Cardiac fibroblast (primary cell): Measurements from ENCODE around the gene MAGI2.

Experiments used
- DNase-seq, 2 donors: peaks; one replicate each; pipeline versions ENCODE4 v3.0.0 to v3.0.0-alpha.2; 2010; ENCODE audit warnings: low read depth in 2 of 2
- H3K4me3 ChIP-seq, 2 donors: replicated peaks in 1 of 2; 1 replicate in 1 of 2; 2 replicates in 1 of 2; pipeline ENCODE4 v1.5.1; 2011; ENCODE audit warnings: low read depth in 2 of 2, low read length in 2 of 2, mild to moderate bottlenecking in 2 of 2, moderate library complexity in 1 of 2
- CTCF ChIP-seq: IDR thresholded peaks from one replicate; pipeline ENCODE4 v1.5.1; 2011; ENCODE audit warnings: low read depth, mild to moderate bottlenecking, low read length, inconsistent platforms

The MAGI2 gene

DNA sequence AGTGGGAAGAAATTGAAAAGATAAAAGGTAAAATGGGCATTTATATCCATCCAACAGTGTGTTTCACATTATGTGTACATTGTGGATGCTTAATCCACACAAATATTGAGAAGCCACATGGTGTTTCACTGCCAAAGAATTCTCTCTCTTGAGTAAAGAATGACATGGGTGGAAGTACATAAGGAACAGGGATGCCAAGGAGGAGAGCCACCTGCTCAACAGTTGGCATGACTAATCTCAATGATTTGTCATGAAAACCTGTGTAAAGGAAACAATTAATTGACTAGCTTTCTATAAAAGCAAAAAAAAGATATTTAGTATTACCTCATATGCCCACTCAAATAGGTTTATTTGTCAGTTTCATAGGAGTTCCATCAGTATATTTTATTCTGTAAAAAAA lies 43.1 kb downstream of the MAGI2 start:
- no peak for DNase-seq
- H3K4me3 ChIP-seq = no peak overlapping the region
- TF ChIP-seq CTCF = no peak

DNA sequence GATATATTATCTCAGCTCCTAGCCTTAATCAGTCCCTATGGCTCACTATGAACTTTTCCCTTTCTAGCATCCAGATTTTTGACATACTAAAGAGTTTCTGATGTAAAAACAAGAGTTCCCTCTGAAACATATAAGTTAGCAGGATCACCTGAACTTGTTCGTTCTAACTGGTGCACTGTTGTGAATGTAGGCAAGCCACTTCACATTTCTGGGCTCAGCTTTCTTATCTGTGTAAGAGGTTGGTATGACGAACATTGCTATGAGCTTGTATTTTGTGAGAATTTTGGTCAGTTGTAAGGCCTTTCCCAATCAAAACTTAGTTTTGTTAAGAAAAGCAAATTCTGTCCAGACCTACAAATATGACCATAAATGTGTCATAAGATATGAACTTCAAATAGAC lies 46.1 kb downstream of the MAGI2 start:
- TF ChIP-seq CTCF = no peak
- DNase-seq = peak in 1 of 2 donors; percentile 11
- H3K4me3 ChIP-seq = no peak overlapping the region

DNA sequence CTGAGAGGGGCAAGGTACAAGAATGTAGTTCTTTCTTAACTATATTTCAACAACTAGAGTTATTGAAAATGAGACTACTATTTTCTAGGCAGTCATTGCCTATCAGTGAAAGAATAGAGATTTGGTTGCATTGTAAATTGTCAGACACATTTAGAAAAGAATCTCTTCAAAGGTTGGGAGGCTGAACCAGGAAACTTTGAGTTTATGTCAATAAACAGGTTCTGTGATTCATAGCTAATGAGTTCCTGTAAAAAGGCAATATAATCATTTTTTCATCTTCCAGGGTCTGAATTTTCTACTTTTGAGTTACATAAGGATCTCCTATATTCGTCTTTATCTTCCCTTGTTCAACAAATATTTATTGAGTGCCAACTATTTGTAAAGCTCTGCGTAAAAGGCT lies 47.1 kb downstream of the MAGI2 start:
- no peak for DNase-seq
- no peak overlapping the region for H3K4me3 ChIP-seq
- no peak for TF ChIP-seq CTCF

- no peak overlapping the region for H3K4me3 ChIP-seq
- no peak for DNase-seq
- no peak for TF ChIP-seq CTCF
Measured at GRCh38 chr7:79405368-79405767, 48.1 kb downstream of the MAGI2 start.

GRCh38 chr7:79403879-79404278 lies 49.6 kb downstream of the MAGI2 start:
- no peak for TF ChIP-seq CTCF
- no peak overlapping the region for H3K4me3 ChIP-seq
- peak in 1 of 2 donors; percentile 4 for DNase-seq

- TF ChIP-seq CTCF = no peak
Measured at GRCh38 chr7:79403451-79403850, 50.0 kb downstream of the MAGI2 start.

DNA sequence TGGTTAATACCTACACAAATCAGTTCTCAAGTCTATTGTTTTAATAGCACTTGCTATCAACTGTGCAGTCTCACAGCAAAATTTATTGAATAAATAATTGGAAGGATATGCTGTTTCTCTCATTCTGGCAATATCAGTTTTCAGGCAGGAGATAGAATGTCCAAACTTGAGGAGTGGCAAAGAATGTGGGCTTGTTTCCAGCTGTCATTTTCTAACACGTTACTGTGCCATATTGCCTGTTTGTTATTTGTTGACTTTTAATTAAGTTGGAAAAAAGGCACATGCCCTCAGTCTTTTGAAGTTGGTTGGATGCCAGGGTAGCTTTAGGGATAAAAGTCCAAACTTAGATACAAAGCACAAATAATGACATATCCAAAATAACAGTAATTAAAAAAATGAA lies 52.2 kb downstream of the MAGI2 start:
- TF ChIP-seq CTCF = no peak
- DNase-seq = no peak
- no peak overlapping the region for H3K4me3 ChIP-seq

More at GRCh38 chr7:79403451-79403850, 50.0 kb downstream of the MAGI2 start:
- DNase-seq = peak; percentile 46 to 60
- no peak overlapping the region for H3K4me3 ChIP-seq
